ENCODE measurements around the gene TTF1.
A peak's percentile ranks its signal among the peaks of the same experiment; 100 is the strongest.

The TTF1 gene

GRCh38 chr9:132406554-132407122 lies at the start of gene TTF1:
TTF1 (minus strand) TSS chr9:132406840; CDS start chr9:132402821, 4,019 bp downstream.
- DNase-seq: peak; percentile 95

GRCh38 chr9:132456241-132456640 lies 49.6 kb upstream of the TTF1 start:
- DNase-seq: no peak

GRCh38 chr9:132451276-132451675 lies 44.6 kb upstream of the TTF1 start:
- DNase-seq: no peak

GRCh38 chr9:132447902-132448301 lies 41.3 kb upstream of the TTF1 start:
- no peak for DNase-seq

GRCh38 chr9:132447346-132447745 lies 40.7 kb upstream of the TTF1 start:
- DNase-seq: no peak

- DNase-seq: no peak
Observed at GRCh38 chr9:132446887-132447286, 40.2 kb upstream of the TTF1 start.

GRCh38 chr9:132443951-132444607 lies 37.4 kb upstream of the TTF1 start:
- DNase-seq: no peak

- no peak for DNase-seq
Observed at GRCh38 chr9:132441404-132441803, 34.8 kb upstream of the TTF1 start.

- no peak for DNase-seq
Observed at GRCh38 chr9:132440735-132441134, 34.1 kb upstream of the TTF1 start.

- DNase-seq: no peak
Observed at GRCh38 chr9:132439153-132439552, 32.5 kb upstream of the TTF1 start.

GRCh38 chr9:132434881-132435280 lies 28.2 kb upstream of the TTF1 start:
- DNase-seq: no peak

- no peak for DNase-seq
Observed at GRCh38 chr9:132430998-132431397, 24.4 kb upstream of the TTF1 start.

- no peak for DNase-seq
Observed at GRCh38 chr9:132426639-132427414, 20.2 kb upstream of the TTF1 start.

- DNase-seq: no peak
Observed at GRCh38 chr9:132425675-132426062, 19.0 kb upstream of the TTF1 start.

- DNase-seq: no peak
Observed at GRCh38 chr9:132424857-132425674, 18.4 kb upstream of the TTF1 start.

GRCh38 chr9:132423503-132423902 lies 16.9 kb upstream of the TTF1 start:
- DNase-seq: no peak

- no peak for DNase-seq
Observed at GRCh38 chr9:132422574-132422973, 15.9 kb upstream of the TTF1 start.

- DNase-seq: no peak
Observed at GRCh38 chr9:132418726-132419363, 12.2 kb upstream of the TTF1 start.

GRCh38 chr9:132415181-132415580 lies 8.5 kb upstream of the TTF1 start:
- DNase-seq: no peak

- no peak for DNase-seq
Observed at GRCh38 chr9:132414731-132415130, 8.1 kb upstream of the TTF1 start.

GRCh38 chr9:132413926-132414325 lies 7.3 kb upstream of the TTF1 start:
- DNase-seq: no peak

GRCh38 chr9:132412089-132412488 lies 5.4 kb upstream of the TTF1 start:
- peak; percentile 55 for DNase-seq

GRCh38 chr9:132411091-132411508 lies 4.5 kb upstream of the TTF1 start:
- DNase-seq: peak; percentile 91

Measured in 8988T (cell line).